ENCODE measurements around the gene SPSB2.
A peak's percentile ranks its signal among the peaks of the same experiment; 100 is the strongest.
"Not testable (repeated sequence)": the region's sequence is repeated elsewhere in the genome, so short reads cannot be mapped to it uniquely, and the experiment has no call there.

SPSB2 gene

GRCh38 chr12:6873094-6874014, at the start of gene SPSB2:
SPSB2 (minus strand) TSS chr12:6873303; CDS start chr12:6872901, 402 bp downstream.
- peak; percentile 100 for DNase-seq

GRCh38 chr12:6921996-6922946, 49.2 kb upstream of the SPSB2 start:
- DNase-seq = no peak

- DNase-seq = no peak
These were observed 48.4 kb upstream of the SPSB2 start for GRCh38 chr12:6921539-6921938.

- no peak for DNase-seq
These were observed 46.5 kb upstream of the SPSB2 start for GRCh38 chr12:6919588-6919987.

- no peak for DNase-seq
These were observed 44.6 kb upstream of the SPSB2 start for GRCh38 chr12:6917491-6918231.

- no peak for DNase-seq
These were observed 43.5 kb upstream of the SPSB2 start for GRCh38 chr12:6916426-6917200.

GRCh38 chr12:6915789-6916285, 42.7 kb upstream of the SPSB2 start:
- no peak for DNase-seq

- DNase-seq = peak; percentile 60
These were observed 42.1 kb upstream of the SPSB2 start for GRCh38 chr12:6914947-6915788.

- peak; percentile 86 for DNase-seq
These were observed 41.3 kb upstream of the SPSB2 start, which contains the start of gene ENO2 for GRCh38 chr12:6914246-6914946. ENO2 (plus strand) TSS chr12:6914580; CDS start chr12:6915833, 1,253 bp downstream.

- DNase-seq = no peak
These were observed 39.2 kb upstream of the SPSB2 start for GRCh38 chr12:6912164-6912935.

GRCh38 chr12:6909421-6910145, 36.5 kb upstream of the SPSB2 start:
- no peak for DNase-seq

- DNase-seq = not testable (repeated sequence)
These were observed 35.0 kb upstream of the SPSB2 start for GRCh38 chr12:6908141-6908540.

GRCh38 chr12:6905414-6906040, 32.4 kb upstream of the SPSB2 start:
- DNase-seq = no peak

GRCh38 chr12:6904280-6905276, 31.5 kb upstream of the SPSB2 start, which contains the start of gene LRRC23:
LRRC23 (plus strand) TSS chr12:6904822; CDS start chr12:6905634, 812 bp downstream.
- DNase-seq = peak; percentile 100

GRCh38 chr12:6903722-6904121, 30.6 kb upstream of the SPSB2 start:
- no peak for DNase-seq

GRCh38 chr12:6902448-6902847, 29.3 kb upstream of the SPSB2 start:
- no peak for DNase-seq

Measured in NCI-H146 (cell line).